Endothelial cell of umbilical vein (primary cell): Measurements from ENCODE around the gene MAML2. TPM values are rescaled to one million over a fixed set of nuclear protein-coding genes. Genes with fewer than 3 reads are reported as not detected.

Experiments used
- BruUV-seq: library from RNA; stranded (reverse); fragments of 400-500 nt; replicated peaks from 2 replicates; lab custom pipeline; 2021; lab: Mats Ljungman, UMichigan
- CTCF ChIA-PET: fragments of 300-600, 350-600 bp; sonication (Branson Sonifier 250); formaldehyde crosslinking; loops from one replicate; lab custom pipeline; 2021; ENCODE audit warnings: antibody characterized with exemption, inconsistent platforms; lab: Charles Lee
- POLR2A ChIA-PET: fragments of 300-600, 350-600 bp; sonication (Branson Sonifier 250); formaldehyde crosslinking; loops from one replicate; lab custom pipeline; 2021; ENCODE audit warnings: antibody characterized with exemption, inconsistent platforms; lab: Charles Lee
- DNase-seq: peaks from one replicate; pipeline ENCODE4 v3.0.0-alpha.2; 2011; ENCODE audit warnings: low read depth, low spot score
- FAIRE-seq: peaks from 2 replicates; lab custom pipeline; 2011; peaks lifted over from hg19 to GRCh38; lab: Jason Lieb, UNC
- H2AFZ ChIP-seq: 2 replicates; pipeline ENCODE4 v1.6.0; 2012; ENCODE audit warnings: low read depth, low read length, control low read depth, inconsistent platforms
- H3K27ac ChIP-seq: 2 replicates; pipeline ENCODE4 v1.5.1; 2011; ENCODE audit warnings: low read depth, mild to moderate bottlenecking, control low read depth, low read length, moderate library complexity; ENCODE audit not compliant: insufficient read depth
- H3K27me3 ChIP-seq, 2 experiments: 2 replicates each; pipeline versions ENCODE4 v1.6.0 to v1.6.1; 2011; ENCODE audit warnings: low read length in 2 of 2, mixed read lengths in 1 of 2; ENCODE audit not compliant: control insufficient read depth in 2 of 2, insufficient read depth in 2 of 2
- H3K36me3 ChIP-seq, 2 experiments: 2 replicates in 1 of 2; 3 replicates in 1 of 2; pipeline ENCODE4 v1.5.1; 2011; ENCODE audit warnings: low read length in 2 of 2, mild to moderate bottlenecking in 1 of 2, moderate library complexity in 1 of 2; ENCODE audit not compliant: control insufficient read depth in 2 of 2, insufficient read depth in 2 of 2; ENCODE audit errors: extremely low read depth in 1 of 2
- H3K4me1 ChIP-seq: 3 replicates; pipeline ENCODE4 v1.5.1; 2011; ENCODE audit warnings: mild to moderate bottlenecking, low read length; ENCODE audit not compliant: control insufficient read depth, insufficient read depth; ENCODE audit errors: extremely low read depth
- H3K4me2 ChIP-seq: 2 replicates; pipeline ENCODE4 v1.6.1; 2011; ENCODE audit warnings: low read length, control low read depth, mixed read lengths; ENCODE audit not compliant: insufficient read depth
- H3K4me3 ChIP-seq, 3 experiments: fragments of 200-600 bp in 1 of 3; sonication (generic), shearing (Covaris generic) in 1 of 3; replicated peaks in 1 of 3; 2 replicates each; pipeline ENCODE4 v1.5.1; 2011 to 2016; ENCODE audit warnings: control low read depth in 3 of 3, low read length in 3 of 3, mild to moderate bottlenecking in 2 of 3, inconsistent platforms in 1 of 3, low read depth in 1 of 3, moderate library complexity in 1 of 3; ENCODE audit not compliant: insufficient read depth in 1 of 3
- H3K79me2 ChIP-seq: 2 replicates; pipeline ENCODE4 v1.6.0; 2012; ENCODE audit warnings: low read length, inconsistent platforms; ENCODE audit not compliant: control insufficient read depth, insufficient read depth
- H3K9ac ChIP-seq: replicated peaks from 2 replicates; pipeline ENCODE3; 2011; ENCODE audit warnings: low read length, control low read depth; ENCODE audit not compliant: insufficient read depth; ENCODE audit errors: extremely low read depth
- H3K9me1 ChIP-seq: replicated peaks from 3 replicates; pipeline ENCODE4 v1.6.0; 2011; ENCODE audit warnings: mild to moderate bottlenecking, low read length; ENCODE audit not compliant: control insufficient read depth, insufficient read depth; ENCODE audit errors: extremely low read depth
- H3K9me3 ChIP-seq: replicated peaks from 2 replicates; pipeline ENCODE4 v1.5.1; 2012; ENCODE audit warnings: low read length, inconsistent platforms; ENCODE audit not compliant: control insufficient read depth, insufficient read depth
- H4K20me1 ChIP-seq: replicated peaks from 2 replicates; pipeline ENCODE3; 2011; ENCODE audit warnings: mild to moderate bottlenecking, low read length; ENCODE audit not compliant: control insufficient read depth, insufficient read depth; ENCODE audit errors: extremely low read depth
- MYC ChIP-seq: IDR thresholded peaks from one replicate; pipeline ENCODE4 v1.6.1; 2011; ENCODE audit warnings: mild to moderate bottlenecking, low read depth, low read length
- POLR2A ChIP-seq: IDR thresholded peaks from 2 replicates; pipeline ENCODE4 v1.6.1; 2012; ENCODE audit warnings: low read depth, mild to moderate bottlenecking, control low read depth, low read length
- POLR2AphosphoS5 ChIP-seq: IDR thresholded peaks from 2 replicates; pipeline ENCODE4 v1.6.1; 2012; ENCODE audit warnings: low read depth, mild to moderate bottlenecking, control low read depth, low read length, moderate library complexity; ENCODE audit not compliant: insufficient read depth
- dilution Hi-C: fragments of 300-500 bp; cut with MboI; formaldehyde crosslinking; loops from one replicate; pipeline ENCODE4 v1.15.0; 2019; ENCODE audit warnings: low sequenced_read_pairs; ENCODE audit not compliant: extremely low pct_ligation_motif_present
- intact Hi-C: fragments of 100-400 bp; cut with micrococcal nuclease; formaldehyde crosslinking; loops from one replicate; pipeline ENCODE4 v1.10.0; 2022
- polyA plus RNA-seq, 4 experiments: library from polyadenylated mRNA; depleted of rRNA in 3 of 4; stranded (reverse) in 3 of 4; unstranded in 1 of 4; fragments of >200 nt; gene quantifications; 2 replicates each; pipeline versions ENCODE4 v1.2.1 to v1.2.3, GENCODE V29; 2011 to 2012; ENCODE audit warnings: missing spikeins in 1 of 4
- total RNA-seq: library from RNA; stranded (reverse); gene quantifications from 2 replicates; pipeline ENCODE4 v1.2.3, GENCODE V29; 2021
- TF ChIP-seq, protein P1 (sequence below), 2 donors: IDR thresholded peaks; 1 replicate in 1 of 2; 2 replicates in 1 of 2; pipeline ENCODE4 v1.5.1; 2011; ENCODE audit warnings: low read length in 2 of 2, mild to moderate bottlenecking in 2 of 2, moderate library complexity in 2 of 2, control low read depth in 1 of 2, inconsistent platforms in 1 of 2, low read depth in 1 of 2; ENCODE audit not compliant: insufficient read depth in 1 of 2; ENCODE audit errors: extremely low read depth in 1 of 2

Gene MAML2
- total and polyA plus RNA-seq, 2 donors (not counting 3 experiments of a cell fraction or from before 2014, with no cell fraction given), result 12.4 to 16.8 TPM

- peak overlapping the region; percentile 65 for H3K27ac ChIP-seq
- peaks cover 40% of the 10 kb centered on the region for H3K4me1 ChIP-seq
- H4K20me1 ChIP-seq, result no peaks in the 10 kb centered on the region
- H3K27me3 ChIP-seq, result no peaks in the 10 kb centered on the region
- H3K9me3 ChIP-seq, result no peaks in the 10 kb centered on the region
- dilution Hi-C loops, result no loop called here
- DNase-seq (no peak), FAIRE-seq (no peak)
- H3K4me2 ChIP-seq, result no peak overlapping the region
- peaks cover 9% of the 10 kb centered on the region for H3K79me2 ChIP-seq
- H3K9me1 ChIP-seq, result no peaks in the 10 kb centered on the region
- TF ChIP-seq, protein P1, sequence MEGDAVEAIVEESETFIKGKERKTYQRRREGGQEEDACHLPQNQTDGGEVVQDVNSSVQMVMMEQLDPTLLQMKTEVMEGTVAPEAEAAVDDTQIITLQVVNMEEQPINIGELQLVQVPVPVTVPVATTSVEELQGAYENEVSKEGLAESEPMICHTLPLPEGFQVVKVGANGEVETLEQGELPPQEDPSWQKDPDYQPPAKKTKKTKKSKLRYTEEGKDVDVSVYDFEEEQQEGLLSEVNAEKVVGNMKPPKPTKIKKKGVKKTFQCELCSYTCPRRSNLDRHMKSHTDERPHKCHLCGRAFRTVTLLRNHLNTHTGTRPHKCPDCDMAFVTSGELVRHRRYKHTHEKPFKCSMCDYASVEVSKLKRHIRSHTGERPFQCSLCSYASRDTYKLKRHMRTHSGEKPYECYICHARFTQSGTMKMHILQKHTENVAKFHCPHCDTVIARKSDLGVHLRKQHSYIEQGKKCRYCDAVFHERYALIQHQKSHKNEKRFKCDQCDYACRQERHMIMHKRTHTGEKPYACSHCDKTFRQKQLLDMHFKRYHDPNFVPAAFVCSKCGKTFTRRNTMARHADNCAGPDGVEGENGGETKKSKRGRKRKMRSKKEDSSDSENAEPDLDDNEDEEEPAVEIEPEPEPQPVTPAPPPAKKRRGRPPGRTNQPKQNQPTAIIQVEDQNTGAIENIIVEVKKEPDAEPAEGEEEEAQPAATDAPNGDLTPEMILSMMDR (IDR thresholded peaks at IDR 0.05; ENCODE audit: extremely low read depth in 1 of 2, insufficient read depth in 1 of 2, low read depth in 1 of 2, low read length in 2 of 2), result no peak
- H3K4me3 ChIP-seq, result no peak overlapping the region
- ChIA-PET CTCF (interaction anchor here (0.6 to 2.5 kb wide), 8 partner anchors 8 to 199 kb away, joined by 3 to 25 read pairs (median 4); partner anchors contain the start of gene MAML2), POLR2A (interaction anchor here (1.4 kb wide), 1 partner anchor 56 kb away, joined by 3 read pairs; no protein-coding TSS in a partner anchor)
- no peaks in the 10 kb centered on the region for H3K36me3 ChIP-seq
- intact Hi-C loops, result loop anchor here (1.0 to 2.0 kb wide), 4 partner anchors 12 to 60 kb away; no protein-coding TSS in a partner anchor
- H3K9ac ChIP-seq, result no peak overlapping the region
- BruUV-seq, result no TSS peak
- H2AFZ ChIP-seq, result no peak overlapping the region
Measured at GRCh38 chr11:96254854-96255253, 88.1 kb downstream of the MAML2 start.

DNA sequence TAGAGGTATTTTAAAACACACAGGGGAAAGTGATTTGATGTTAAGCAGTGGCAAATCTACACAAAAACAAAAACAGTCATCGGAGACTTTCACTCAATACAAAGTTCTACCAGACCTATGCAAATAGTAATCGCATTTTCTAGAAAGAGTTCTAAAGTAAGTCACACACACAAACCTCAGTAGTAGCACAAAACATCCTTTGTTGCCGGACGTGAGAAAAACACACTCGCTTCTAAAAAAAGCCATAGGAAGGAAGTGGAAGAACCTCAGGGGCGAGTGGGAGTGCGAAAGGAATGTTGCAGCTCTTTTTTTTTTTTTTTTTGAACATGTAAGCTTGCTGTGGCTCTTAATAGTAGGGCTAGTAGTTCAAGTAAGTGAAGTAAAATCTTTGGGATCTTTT lies 88.9 kb downstream of the MAML2 start:
- BruUV-seq, result no TSS peak
- peak; percentile 36 for TF ChIP-seq POLR2A
- no peak for TF ChIP-seq MYC
- TF ChIP-seq, protein P1 (IDR thresholded peaks at IDR 0.05; ENCODE audit: extremely low read depth in 1 of 2, insufficient read depth in 1 of 2, low read depth in 1 of 2, low read length in 2 of 2), result no peak
- peak; percentile 82 for TF ChIP-seq POLR2AphosphoS5
- no peaks in the 10 kb centered on the region for H4K20me1 ChIP-seq
- peak overlapping the region in 1 of 3 experiments; percentile 58 for H3K4me3 ChIP-seq
- CTCF ChIA-PET, result interaction anchor here (0.6 to 2.5 kb wide), 10 partner anchors 9 to 198 kb away, joined by 3 to 25 read pairs (median 4); partner anchors contain the start of gene MAML2
- POLR2A ChIA-PET, result interaction anchor here (1.4 kb wide), 1 partner anchor 57 kb away, joined by 3 read pairs; no protein-coding TSS in a partner anchor
- peak overlapping the region; percentile 39 for H2AFZ ChIP-seq
- H3K9ac ChIP-seq, result peak overlapping the region; percentile 25
- FAIRE-seq (peak; percentile 94), DNase-seq (peak; percentile 94)
- H3K36me3 ChIP-seq, result no peaks in the 10 kb centered on the region
- intact Hi-C loops (loop anchor here (1.0 to 2.0 kb wide), 4 partner anchors 11 to 61 kb away; no protein-coding TSS in a partner anchor), dilution Hi-C loops (no loop called here)
- peak overlapping the region; percentile 94 for H3K4me2 ChIP-seq
- no peaks in the 10 kb centered on the region for H3K27me3 ChIP-seq
- no peaks in the 10 kb centered on the region for H3K9me3 ChIP-seq
- peaks cover 9% of the 10 kb centered on the region for H3K79me2 ChIP-seq
- H3K4me1 ChIP-seq, result peaks cover 33% of the 10 kb centered on the region
- H3K9me1 ChIP-seq, result no peaks in the 10 kb centered on the region
- peak overlapping the region; percentile 65 for H3K27ac ChIP-seq
